Liver (tissue), 3 donors: Measurements from ENCODE around the gene CS.

Experiments
- EGR1 ChIP-seq, 2 donors: IDR thresholded peaks; 2 replicates each; pipeline ENCODE4 v1.6.1; 2016 to 2018; ENCODE audit warnings: antibody characterized with exemption in 2 of 2, low read depth in 2 of 2
- FOXA1 ChIP-seq: IDR thresholded peaks from 2 replicates; pipeline ENCODE4 v1.6.1; 2016; ENCODE audit warnings: antibody characterized with exemption
- HNF4G ChIP-seq: IDR thresholded peaks from 2 replicates; pipeline ENCODE4 v1.6.1; 2016; ENCODE audit warnings: antibody characterized with exemption
- JUND ChIP-seq, 2 donors: IDR thresholded peaks; 2 replicates each; pipeline ENCODE4 v1.6.1; 2016; ENCODE audit warnings: antibody characterized with exemption in 2 of 2
- RAD21 ChIP-seq, 2 donors: IDR thresholded peaks; 2 replicates each; pipeline ENCODE4 v1.6.1; 2016; ENCODE audit warnings: antibody characterized with exemption in 2 of 2, mild to moderate bottlenecking in 2 of 2
- RXRA ChIP-seq, 2 donors: IDR thresholded peaks; 2 replicates each; pipeline ENCODE4 v1.6.1; 2017 to 2018; ENCODE audit warnings: antibody characterized with exemption in 2 of 2, mild to moderate bottlenecking in 1 of 2
- TAF1 ChIP-seq: conservative IDR thresholded peaks from 2 replicates; pipeline ENCODE4 v1.6.1; 2016; ENCODE audit warnings: antibody characterized with exemption, mild to moderate bottlenecking
- YY1 ChIP-seq: IDR thresholded peaks from 2 replicates; pipeline ENCODE4 v1.6.1; 2016; ENCODE audit warnings: antibody characterized with exemption, mild to moderate bottlenecking
- TF ChIP-seq, protein P1 (sequence below): fragments of 150-350 bp; IDR thresholded peaks from 2 replicates; pipeline ENCODE4 v1.5.1; 2017; ENCODE audit warnings: improper control_type of control experiment, low read depth, low read length; ENCODE audit not compliant: missing input control
- TF ChIP-seq, protein P2 (sequence below): IDR thresholded peaks from 2 replicates; pipeline ENCODE4 v1.6.1; 2016; ENCODE audit warnings: antibody characterized with exemption
- TF ChIP-seq, protein P3 (sequence below): IDR thresholded peaks from 2 replicates; pipeline ENCODE4 v1.6.1; 2016; ENCODE audit warnings: antibody characterized with exemption, mild to moderate bottlenecking
- TF ChIP-seq, protein P4 (sequence below): IDR thresholded peaks from 2 replicates; pipeline ENCODE4 v1.6.1; 2016; ENCODE audit warnings: antibody characterized with exemption
- donor health status: healthy.
- donor health status: healthy.

DNA sequence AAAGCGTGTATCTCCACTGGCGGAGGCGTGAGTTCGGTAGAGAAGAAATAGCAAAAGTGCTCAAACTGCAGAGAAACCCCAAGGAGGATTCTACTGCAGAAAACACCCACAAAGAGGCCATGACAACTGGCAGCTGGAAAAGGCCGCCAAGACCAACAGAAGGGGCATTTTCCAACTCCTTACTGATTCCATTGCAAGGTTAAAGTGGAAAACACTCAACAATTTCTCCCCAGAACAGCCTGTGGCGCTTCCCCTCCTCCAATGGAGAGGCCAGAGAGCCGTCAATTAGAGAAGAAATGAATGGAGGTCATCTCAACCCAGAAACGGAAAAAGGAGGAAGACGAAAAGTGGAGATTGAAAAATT lies 41.3 kb downstream of the CS start:
- TF ChIP-seq, protein P1, sequence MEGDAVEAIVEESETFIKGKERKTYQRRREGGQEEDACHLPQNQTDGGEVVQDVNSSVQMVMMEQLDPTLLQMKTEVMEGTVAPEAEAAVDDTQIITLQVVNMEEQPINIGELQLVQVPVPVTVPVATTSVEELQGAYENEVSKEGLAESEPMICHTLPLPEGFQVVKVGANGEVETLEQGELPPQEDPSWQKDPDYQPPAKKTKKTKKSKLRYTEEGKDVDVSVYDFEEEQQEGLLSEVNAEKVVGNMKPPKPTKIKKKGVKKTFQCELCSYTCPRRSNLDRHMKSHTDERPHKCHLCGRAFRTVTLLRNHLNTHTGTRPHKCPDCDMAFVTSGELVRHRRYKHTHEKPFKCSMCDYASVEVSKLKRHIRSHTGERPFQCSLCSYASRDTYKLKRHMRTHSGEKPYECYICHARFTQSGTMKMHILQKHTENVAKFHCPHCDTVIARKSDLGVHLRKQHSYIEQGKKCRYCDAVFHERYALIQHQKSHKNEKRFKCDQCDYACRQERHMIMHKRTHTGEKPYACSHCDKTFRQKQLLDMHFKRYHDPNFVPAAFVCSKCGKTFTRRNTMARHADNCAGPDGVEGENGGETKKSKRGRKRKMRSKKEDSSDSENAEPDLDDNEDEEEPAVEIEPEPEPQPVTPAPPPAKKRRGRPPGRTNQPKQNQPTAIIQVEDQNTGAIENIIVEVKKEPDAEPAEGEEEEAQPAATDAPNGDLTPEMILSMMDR, result no peak
- TF ChIP-seq JUND (IDR thresholded peaks at IDR 0.05), result no peak
- TF ChIP-seq YY1, result peak; percentile 35
- TF ChIP-seq TAF1, result no peak
- TF ChIP-seq EGR1 (IDR thresholded peaks at IDR 0.05; ENCODE audit: low read depth in 2 of 2), result no peak
- TF ChIP-seq, protein P2, sequence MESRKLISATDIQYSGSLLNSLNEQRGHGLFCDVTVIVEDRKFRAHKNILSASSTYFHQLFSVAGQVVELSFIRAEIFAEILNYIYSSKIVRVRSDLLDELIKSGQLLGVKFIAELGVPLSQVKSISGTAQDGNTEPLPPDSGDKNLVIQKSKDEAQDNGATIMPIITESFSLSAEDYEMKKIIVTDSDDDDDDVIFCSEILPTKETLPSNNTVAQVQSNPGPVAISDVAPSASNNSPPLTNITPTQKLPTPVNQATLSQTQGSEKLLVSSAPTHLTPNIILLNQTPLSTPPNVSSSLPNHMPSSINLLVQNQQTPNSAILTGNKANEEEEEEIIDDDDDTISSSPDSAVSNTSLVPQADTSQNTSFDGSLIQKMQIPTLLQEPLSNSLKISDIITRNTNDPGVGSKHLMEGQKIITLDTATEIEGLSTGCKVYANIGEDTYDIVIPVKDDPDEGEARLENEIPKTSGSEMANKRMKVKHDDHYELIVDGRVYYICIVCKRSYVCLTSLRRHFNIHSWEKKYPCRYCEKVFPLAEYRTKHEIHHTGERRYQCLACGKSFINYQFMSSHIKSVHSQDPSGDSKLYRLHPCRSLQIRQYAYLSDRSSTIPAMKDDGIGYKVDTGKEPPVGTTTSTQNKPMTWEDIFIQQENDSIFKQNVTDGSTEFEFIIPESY, result no peak
- TF ChIP-seq, protein P3, sequence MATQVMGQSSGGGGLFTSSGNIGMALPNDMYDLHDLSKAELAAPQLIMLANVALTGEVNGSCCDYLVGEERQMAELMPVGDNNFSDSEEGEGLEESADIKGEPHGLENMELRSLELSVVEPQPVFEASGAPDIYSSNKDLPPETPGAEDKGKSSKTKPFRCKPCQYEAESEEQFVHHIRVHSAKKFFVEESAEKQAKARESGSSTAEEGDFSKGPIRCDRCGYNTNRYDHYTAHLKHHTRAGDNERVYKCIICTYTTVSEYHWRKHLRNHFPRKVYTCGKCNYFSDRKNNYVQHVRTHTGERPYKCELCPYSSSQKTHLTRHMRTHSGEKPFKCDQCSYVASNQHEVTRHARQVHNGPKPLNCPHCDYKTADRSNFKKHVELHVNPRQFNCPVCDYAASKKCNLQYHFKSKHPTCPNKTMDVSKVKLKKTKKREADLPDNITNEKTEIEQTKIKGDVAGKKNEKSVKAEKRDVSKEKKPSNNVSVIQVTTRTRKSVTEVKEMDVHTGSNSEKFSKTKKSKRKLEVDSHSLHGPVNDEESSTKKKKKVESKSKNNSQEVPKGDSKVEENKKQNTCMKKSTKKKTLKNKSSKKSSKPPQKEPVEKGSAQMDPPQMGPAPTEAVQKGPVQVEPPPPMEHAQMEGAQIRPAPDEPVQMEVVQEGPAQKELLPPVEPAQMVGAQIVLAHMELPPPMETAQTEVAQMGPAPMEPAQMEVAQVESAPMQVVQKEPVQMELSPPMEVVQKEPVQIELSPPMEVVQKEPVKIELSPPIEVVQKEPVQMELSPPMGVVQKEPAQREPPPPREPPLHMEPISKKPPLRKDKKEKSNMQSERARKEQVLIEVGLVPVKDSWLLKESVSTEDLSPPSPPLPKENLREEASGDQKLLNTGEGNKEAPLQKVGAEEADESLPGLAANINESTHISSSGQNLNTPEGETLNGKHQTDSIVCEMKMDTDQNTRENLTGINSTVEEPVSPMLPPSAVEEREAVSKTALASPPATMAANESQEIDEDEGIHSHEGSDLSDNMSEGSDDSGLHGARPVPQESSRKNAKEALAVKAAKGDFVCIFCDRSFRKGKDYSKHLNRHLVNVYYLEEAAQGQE, result no peak
- TF ChIP-seq, protein P4, sequence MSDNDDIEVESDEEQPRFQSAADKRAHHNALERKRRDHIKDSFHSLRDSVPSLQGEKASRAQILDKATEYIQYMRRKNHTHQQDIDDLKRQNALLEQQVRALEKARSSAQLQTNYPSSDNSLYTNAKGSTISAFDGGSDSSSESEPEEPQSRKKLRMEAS, result no peak
- TF ChIP-seq RAD21 (IDR thresholded peaks at IDR 0.05), result no peak
- no peak for TF ChIP-seq RXRA (IDR thresholded peaks at IDR 0.05)
- no peak for TF ChIP-seq HNF4G
- no peak for TF ChIP-seq FOXA1
